Mesenchymal stem cell (in vitro differentiated cells and primary cell): Measurements from ENCODE around the gene CCDC85A.

Experiments
- DNase-seq: peaks from one replicate; pipeline ENCODE4 v3.0.0-alpha.2; 2013
- H2AFZ ChIP-seq: one replicate; pipeline ENCODE4 v1.6.1; 2013; ENCODE audit warnings: low read depth, mild to moderate bottlenecking, control low read depth, inconsistent platforms, low read length, moderate library complexity
- H2AK5ac ChIP-seq: 2 replicates; pipeline ENCODE4 v1.6.1; 2013; ENCODE audit warnings: low read length, moderate library complexity, mild to moderate bottlenecking, inconsistent platforms; ENCODE audit not compliant: severe bottlenecking
- H2BK120ac ChIP-seq: one replicate; pipeline ENCODE4 v1.6.1; 2013; ENCODE audit warnings: low read depth, mild to moderate bottlenecking, inconsistent platforms, low read length, moderate library complexity
- H2BK12ac ChIP-seq, 2 experiments: one replicate each; pipeline ENCODE4 v1.6.1; 2013; ENCODE audit warnings: inconsistent platforms in 2 of 2, low read length in 2 of 2, mild to moderate bottlenecking in 2 of 2, moderate library complexity in 2 of 2, control low read depth in 1 of 2
- H2BK15ac ChIP-seq: one replicate; pipeline ENCODE4 v1.6.1; 2013; ENCODE audit warnings: mild to moderate bottlenecking, low read depth, inconsistent platforms; ENCODE audit not compliant: poor library complexity, severe bottlenecking
- H2BK5ac ChIP-seq: 2 replicates; pipeline ENCODE4 v1.6.1; 2013; ENCODE audit warnings: low read depth, mild to moderate bottlenecking, low read length, control low read depth, inconsistent platforms; ENCODE audit not compliant: poor library complexity, severe bottlenecking
- H3K14ac ChIP-seq, 2 experiments: one replicate each; pipeline ENCODE4 v1.6.1; 2013; ENCODE audit warnings: inconsistent platforms in 2 of 2, low read length in 2 of 2, control low read depth in 1 of 2, mild to moderate bottlenecking in 1 of 2, moderate library complexity in 1 of 2
- H3K18ac ChIP-seq, 2 experiments: one replicate each; pipeline ENCODE4 v1.6.1; 2013; ENCODE audit warnings: inconsistent platforms in 2 of 2, low read length in 2 of 2, control low read depth in 1 of 2, low read depth in 1 of 2, mild to moderate bottlenecking in 1 of 2
- H3K23ac ChIP-seq, 2 experiments: one replicate each; pipeline ENCODE4 v1.6.1; 2013; ENCODE audit warnings: inconsistent platforms in 2 of 2, low read length in 2 of 2, mild to moderate bottlenecking in 2 of 2, moderate library complexity in 2 of 2, control low read depth in 1 of 2
- H3K27ac ChIP-seq: 2 replicates; pipeline ENCODE4 v1.5.1; 2013; ENCODE audit warnings: mild to moderate bottlenecking, moderate library complexity, low read length, control low read depth, inconsistent platforms; ENCODE audit not compliant: poor library complexity, severe bottlenecking
- H3K27me3 ChIP-seq, 2 experiments: 2 replicates each; pipeline versions ENCODE4 v1.6.1 to v1.7.0; 2013; ENCODE audit warnings: low read length in 2 of 2, mild to moderate bottlenecking in 2 of 2, moderate library complexity in 2 of 2, control low read depth in 1 of 2, inconsistent platforms in 1 of 2; ENCODE audit not compliant: control insufficient read depth in 1 of 2, insufficient read depth in 1 of 2
- H3K36me3 ChIP-seq, 2 experiments: 2 replicates each; pipeline versions ENCODE4 v1.6.1 to v1.7.0; 2013; ENCODE audit warnings: low read length in 2 of 2, control low read depth in 1 of 2, inconsistent platforms in 1 of 2, low read depth in 1 of 2, mild to moderate bottlenecking in 1 of 2; ENCODE audit not compliant: insufficient read depth in 2 of 2, control insufficient read depth in 1 of 2
- H3K4ac ChIP-seq, 2 experiments: one replicate each; pipeline ENCODE4 v1.6.1; 2013; ENCODE audit warnings: inconsistent platforms in 2 of 2, low read length in 2 of 2, mild to moderate bottlenecking in 2 of 2, moderate library complexity in 2 of 2, control low read depth in 1 of 2, low read depth in 1 of 2
- H3K4me1 ChIP-seq: 2 replicates; pipeline ENCODE4 v1.6.1; 2013; ENCODE audit warnings: low read depth, low read length, control low read depth; ENCODE audit not compliant: control insufficient read depth, insufficient read depth
- H3K4me2 ChIP-seq: 2 replicates; pipeline ENCODE4 v1.6.1; 2013; ENCODE audit warnings: low read length, mild to moderate bottlenecking, inconsistent platforms; ENCODE audit not compliant: poor library complexity, severe bottlenecking
- H3K4me3 ChIP-seq, 2 experiments: 2 replicates each; pipeline versions ENCODE4 v1.5.1 to v1.7.0; 2013; ENCODE audit warnings: low read length in 2 of 2, mild to moderate bottlenecking in 2 of 2, control low read depth in 1 of 2, low read depth in 1 of 2; ENCODE audit not compliant: insufficient read depth in 1 of 2
- H3K79me1 ChIP-seq: replicated peaks from 2 replicates; pipeline ENCODE4 v1.6.1; 2013; ENCODE audit warnings: mild to moderate bottlenecking, control low read depth, low read length, inconsistent platforms; ENCODE audit not compliant: poor library complexity, severe bottlenecking
- H3K9ac ChIP-seq: 2 replicates; pipeline ENCODE4 v1.7.0; 2013; ENCODE audit warnings: mild to moderate bottlenecking, low read length, moderate library complexity
- H3K9me3 ChIP-seq: 2 replicates; pipeline ENCODE4 v1.7.0; 2013; ENCODE audit warnings: mild to moderate bottlenecking, low read length; ENCODE audit not compliant: control insufficient read depth
- H4K8ac ChIP-seq: one replicate; pipeline ENCODE4 v1.6.1; 2013; ENCODE audit warnings: inconsistent platforms, mild to moderate bottlenecking, low read length, moderate library complexity
- H4K91ac ChIP-seq: one replicate; pipeline ENCODE4 v1.6.1; 2013; ENCODE audit warnings: mild to moderate bottlenecking, low read length, inconsistent platforms
- WGBS: methylation state at CpG from one replicate; pipeline ENCODE4 v1.1.7; 2013; ENCODE audit warnings: mixed read lengths; 5-methylcytosine and 5-hydroxymethylcytosine counted together

The CCDC85A gene

DNA sequence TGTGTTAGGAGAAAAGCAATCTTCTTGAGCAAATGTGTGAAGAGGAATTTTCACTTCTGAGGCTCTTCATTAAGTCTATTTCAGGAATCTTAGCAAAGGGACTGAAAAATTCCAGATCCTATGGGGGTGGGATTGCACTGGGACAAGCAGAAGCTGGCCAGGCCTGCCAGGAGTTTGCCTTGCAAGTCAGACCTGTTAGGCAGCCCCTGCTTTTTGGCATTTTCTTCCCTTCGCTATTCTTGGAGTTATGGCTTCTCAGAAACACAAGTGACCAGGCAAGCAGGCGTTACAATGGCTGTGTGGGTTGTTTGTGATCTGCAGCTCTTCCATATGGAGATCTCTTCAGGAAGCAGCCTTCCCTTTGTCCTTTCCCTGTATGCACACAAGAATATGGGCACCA lies 8.0 kb upstream of the CCDC85A start:
- Histone ChIP-seq H2BK12ac (no peak overlapping the region), H3K18ac (no peak overlapping the region), H3K79me1 (no peaks in the 10 kb centered on the region), H2AK5ac (no peak overlapping the region), H3K23ac (no peak overlapping the region), H3K27me3 (peaks cover 4 to 28% of the 10 kb centered on the region in 2 experiments), H2AFZ (no peak overlapping the region), H3K14ac (no peak overlapping the region), H4K8ac (no peak overlapping the region), H4K91ac (no peak overlapping the region), H2BK15ac (no peak overlapping the region), H3K9me3 (no peaks in the 10 kb centered on the region), H2BK5ac (no peak overlapping the region), H3K4me1 (no peaks in the 10 kb centered on the region), H3K9ac (no peak overlapping the region), H3K27ac (no peak overlapping the region), H3K4me2 (no peak overlapping the region), H3K4ac (no peak overlapping the region), H3K4me3 (no peak overlapping the region), H2BK120ac (no peak overlapping the region), H3K36me3 (no peaks in the 10 kb centered on the region)
- DNase-seq = no peak
- 72% methylated on average over 2 of the region's 2 CpGs for WGBS

DNA sequence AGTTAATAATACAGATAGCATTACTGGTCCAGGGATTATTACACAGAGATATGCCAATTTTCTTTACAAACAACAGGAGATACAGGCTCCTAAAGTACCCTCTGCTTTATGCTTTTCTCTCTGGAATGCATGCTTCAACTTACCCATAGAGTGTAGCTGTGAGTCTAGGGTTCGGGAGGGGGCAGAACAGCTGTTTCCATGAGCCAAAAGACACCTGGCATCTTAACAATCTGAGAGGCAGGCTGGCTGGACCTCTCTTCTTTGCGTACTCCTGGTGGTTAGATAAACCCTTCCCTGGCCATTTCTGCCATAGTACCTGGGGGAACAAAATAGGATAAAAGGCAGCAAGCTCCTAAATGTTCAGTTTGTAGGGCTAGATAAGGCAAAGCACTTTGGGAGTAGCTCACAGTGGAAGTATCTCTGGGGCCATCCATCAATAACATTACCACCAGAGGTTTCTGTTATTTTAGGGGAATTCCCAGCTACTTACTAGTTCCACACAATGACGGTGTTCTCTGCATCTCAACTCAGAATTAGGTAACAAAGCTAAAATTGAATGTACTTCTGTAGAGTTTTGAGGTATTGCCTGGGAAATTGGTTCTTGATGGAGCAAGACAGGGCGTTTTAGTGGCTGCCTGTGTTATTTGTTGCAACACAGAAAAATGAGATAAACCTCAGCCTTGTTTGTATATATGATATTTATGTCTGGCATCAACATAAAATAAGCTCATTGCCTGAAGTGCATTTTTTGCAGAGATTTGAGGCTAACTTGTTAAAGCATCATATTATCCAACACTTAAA lies 6.2 kb upstream of the CCDC85A start:
- H3K27me3 ChIP-seq = peaks cover 12 to 38% of the 10 kb centered on the region in 2 experiments
- 68% methylated on average over 2 of the region's 4 CpGs for WGBS
- H3K14ac ChIP-seq = no peak overlapping the region
- no peak overlapping the region for H2BK15ac ChIP-seq
- no peak overlapping the region for H2BK120ac ChIP-seq
- no peaks in the 10 kb centered on the region for H3K79me1 ChIP-seq
- no peak overlapping the region for H3K4me2 ChIP-seq
- H3K9me3 ChIP-seq = no peaks in the 10 kb centered on the region
- no peak overlapping the region for H4K91ac ChIP-seq
- no peak overlapping the region for H3K18ac ChIP-seq
- H2BK5ac ChIP-seq = no peak overlapping the region
- no peaks in the 10 kb centered on the region for H3K36me3 ChIP-seq
- no peak overlapping the region for H3K4ac ChIP-seq
- H2BK12ac ChIP-seq = no peak overlapping the region
- no peak overlapping the region for H3K23ac ChIP-seq
- peak; percentile 21 for DNase-seq
- H2AFZ ChIP-seq = no peak overlapping the region
- no peak overlapping the region for H4K8ac ChIP-seq
- no peaks in the 10 kb centered on the region for H3K4me1 ChIP-seq
- H3K4me3 ChIP-seq = no peak overlapping the region
- H3K9ac ChIP-seq = no peak overlapping the region
- no peak overlapping the region for H3K27ac ChIP-seq
- H2AK5ac ChIP-seq = no peak overlapping the region

DNA sequence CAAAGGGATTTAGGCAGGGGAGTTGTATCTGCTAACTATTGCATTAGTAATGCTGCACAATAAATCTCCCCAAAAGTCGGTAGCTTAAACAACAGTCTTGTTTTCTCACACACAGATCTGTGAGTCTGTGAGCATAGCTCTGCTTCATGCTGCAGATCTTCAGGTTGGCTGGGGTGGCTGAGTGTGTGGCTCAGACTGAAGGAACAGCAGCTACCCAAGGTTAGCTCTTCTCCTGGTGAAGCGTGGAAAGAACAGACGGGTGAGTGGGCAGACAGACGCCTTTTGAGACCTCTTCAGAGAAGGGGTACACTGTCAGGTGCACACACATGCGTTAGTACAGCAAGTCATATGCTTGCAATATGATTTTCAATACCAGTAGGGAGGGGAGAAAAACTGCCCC lies 3.9 kb upstream of the CCDC85A start:
- no peak overlapping the region for H3K4me3 ChIP-seq
- H3K9me3 ChIP-seq = no peaks in the 10 kb centered on the region
- H3K4me1 ChIP-seq = peaks cover 10% of the 10 kb centered on the region
- H3K4ac ChIP-seq = no peak overlapping the region
- DNase-seq = no peak
- H2AK5ac ChIP-seq = no peak overlapping the region
- no peak overlapping the region for H3K14ac ChIP-seq
- H4K8ac ChIP-seq = no peak overlapping the region
- 90% methylated on average over 5 of the region's 5 CpGs for WGBS
- H3K79me1 ChIP-seq = no peaks in the 10 kb centered on the region
- peaks cover 18 to 40% of the 10 kb centered on the region in 2 experiments for H3K27me3 ChIP-seq
- H2BK5ac ChIP-seq = no peak overlapping the region
- H3K9ac ChIP-seq = no peak overlapping the region
- H3K4me2 ChIP-seq = no peak overlapping the region
- no peak overlapping the region for H2BK120ac ChIP-seq
- H2AFZ ChIP-seq = no peak overlapping the region
- no peak overlapping the region for H3K27ac ChIP-seq
- no peak overlapping the region for H3K18ac ChIP-seq
- no peaks in the 10 kb centered on the region for H3K36me3 ChIP-seq
- no peak overlapping the region for H3K23ac ChIP-seq
- no peak overlapping the region for H2BK15ac ChIP-seq
- H4K91ac ChIP-seq = no peak overlapping the region
- H2BK12ac ChIP-seq = no peak overlapping the region

DNA sequence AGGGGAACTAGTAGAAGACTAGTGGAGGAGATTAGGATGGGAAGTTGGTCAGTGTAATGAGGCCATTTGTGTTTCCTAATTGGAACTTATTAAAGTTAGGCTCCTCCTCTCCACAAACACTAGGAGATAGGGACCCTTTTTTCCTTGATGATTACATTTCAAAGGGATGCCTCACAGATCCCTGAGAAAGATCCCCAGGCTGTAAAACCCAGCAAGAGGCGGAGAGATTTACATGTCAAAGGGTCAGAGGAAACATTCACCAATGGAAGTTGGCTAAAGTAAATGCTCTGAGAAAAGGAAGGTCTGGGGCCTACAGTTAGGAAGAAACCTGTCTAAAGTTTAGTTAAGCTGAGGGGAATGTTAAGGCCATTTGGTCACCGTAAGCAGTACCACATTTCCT lies 1.4 kb upstream of the CCDC85A start:
- no peak overlapping the region for H4K8ac ChIP-seq
- H3K18ac ChIP-seq = no peak overlapping the region
- no peak overlapping the region for H2BK12ac ChIP-seq
- H3K14ac ChIP-seq = no peak overlapping the region
- no peaks in the 10 kb centered on the region for H3K36me3 ChIP-seq
- no peaks in the 10 kb centered on the region for H3K79me1 ChIP-seq
- no peak overlapping the region for H3K4me2 ChIP-seq
- H2BK5ac ChIP-seq = no peak overlapping the region
- no peak overlapping the region for H3K9ac ChIP-seq
- no peak for DNase-seq
- no peak overlapping the region for H3K4me3 ChIP-seq
- no peak overlapping the region for H2AFZ ChIP-seq
- no peak overlapping the region for H3K23ac ChIP-seq
- no peak overlapping the region for H2BK15ac ChIP-seq
- peaks cover 43 to 61% of the 10 kb centered on the region in 2 experiments for H3K27me3 ChIP-seq
- H3K4ac ChIP-seq = no peak overlapping the region
- no peak overlapping the region for H3K27ac ChIP-seq
- H3K4me1 ChIP-seq = peaks cover 15% of the 10 kb centered on the region
- no peaks in the 10 kb centered on the region for H3K9me3 ChIP-seq
- no peak overlapping the region for H2AK5ac ChIP-seq
- H2BK120ac ChIP-seq = no peak overlapping the region
- H4K91ac ChIP-seq = no peak overlapping the region
- 71% methylated on average over 2 of the region's 2 CpGs for WGBS
